BLaER1 (cell line): ENCODE data around the gene UNC5B.

Experiments
- H3K27ac ChIP-seq: shearing (Covaris generic); formaldehyde crosslinking; 2 replicates; pipeline ENCODE4 v1.8.1; 2022
- H3K27me3 ChIP-seq: shearing (Covaris generic); formaldehyde crosslinking; 2 replicates; pipeline ENCODE4 v1.8.1; 2022
- H3K36me3 ChIP-seq: shearing (Covaris generic); formaldehyde crosslinking; 2 replicates; pipeline ENCODE4 v1.8.1; 2022
- H3K4me1 ChIP-seq: shearing (Covaris generic); formaldehyde crosslinking; 2 replicates; pipeline ENCODE4 v1.8.1; 2022
- H3K4me2 ChIP-seq: shearing (Covaris generic); formaldehyde crosslinking; 2 replicates; pipeline ENCODE4 v1.8.1; 2022
- H3K4me3 ChIP-seq: shearing (Covaris generic); formaldehyde crosslinking; 2 replicates; pipeline ENCODE4 v1.8.1; 2022
- H3K9ac ChIP-seq: shearing (Covaris generic); formaldehyde crosslinking; 2 replicates; pipeline ENCODE4 v1.8.1; 2022
- H3K9me3 ChIP-seq: shearing (Covaris generic); formaldehyde crosslinking; 2 replicates; pipeline ENCODE4 v1.8.1; 2022
- H4K20me1 ChIP-seq: shearing (Covaris generic); formaldehyde crosslinking; 2 replicates; pipeline ENCODE4 v1.8.1; 2022
- Cebpa-rat ChIP-seq: shearing (Covaris generic); IDR thresholded peaks from 2 replicates; pipeline ENCODE4 v1.8.1; 2022

The UNC5B gene

DNA sequence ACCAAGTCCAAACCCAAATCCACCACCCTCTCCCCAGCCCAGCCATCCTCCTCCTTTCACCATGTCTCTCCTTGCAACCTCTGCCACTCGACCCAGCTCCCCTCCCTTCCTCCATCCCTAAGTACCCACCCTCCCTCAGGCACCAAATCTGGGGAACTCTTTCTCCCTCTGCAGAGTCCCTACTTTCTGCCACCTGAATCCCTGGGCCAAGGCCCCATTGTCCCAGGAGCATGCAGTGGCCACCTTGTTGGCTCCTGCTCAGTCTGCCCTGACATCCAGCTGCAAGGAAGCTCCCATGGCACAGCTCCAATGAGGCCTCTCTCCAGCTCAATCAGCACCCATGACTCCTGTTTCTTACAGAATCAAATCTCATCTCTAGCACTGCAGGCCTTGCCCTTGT lies 5.5 kb upstream of the UNC5B start:
- H3K4me3 ChIP-seq = no peak overlapping the region
- no peaks in the 10 kb centered on the region for H3K9me3 ChIP-seq
- peaks cover 3% of the 10 kb centered on the region; the same call in 1 of the 2 replicates for H3K4me1 ChIP-seq
- H3K27ac ChIP-seq = no peak overlapping the region
- no peaks in the 10 kb centered on the region; the same call in 1 of the 2 replicates for H4K20me1 ChIP-seq
- no peak overlapping the region for H3K9ac ChIP-seq
- H3K27me3 ChIP-seq = peaks cover 30% of the 10 kb centered on the region
- TF ChIP-seq Cebpa-rat = no peak
- no peak overlapping the region for H3K4me2 ChIP-seq
- H3K36me3 ChIP-seq = no peaks in the 10 kb centered on the region

DNA sequence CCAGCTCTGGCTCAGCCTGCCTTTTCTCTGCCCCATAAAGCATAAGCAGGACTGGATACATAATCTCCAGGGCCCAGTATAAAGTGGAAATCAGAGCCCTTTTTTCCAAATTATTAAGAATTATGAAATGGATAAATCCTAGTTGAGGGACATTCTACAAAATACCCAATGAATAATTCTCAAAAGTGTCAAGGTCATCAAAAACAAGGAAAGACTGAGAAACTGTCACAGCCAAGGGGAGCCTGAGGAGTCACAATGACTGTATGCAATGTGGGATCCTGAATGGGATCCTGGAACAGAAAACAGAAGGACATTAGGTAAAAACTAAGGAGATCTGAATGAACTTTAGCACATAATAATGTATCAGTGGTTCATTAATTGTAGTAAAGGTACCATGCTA lies 4.8 kb upstream of the UNC5B start:
- H3K9ac ChIP-seq = no peak overlapping the region
- H3K27me3 ChIP-seq = peaks cover 36% of the 10 kb centered on the region
- no peak overlapping the region for H3K4me2 ChIP-seq
- H3K9me3 ChIP-seq = no peaks in the 10 kb centered on the region
- no peak overlapping the region for H3K4me3 ChIP-seq
- H4K20me1 ChIP-seq = no peaks in the 10 kb centered on the region; the same call in 1 of the 2 replicates
- no peak for TF ChIP-seq Cebpa-rat
- no peaks in the 10 kb centered on the region for H3K36me3 ChIP-seq
- H3K27ac ChIP-seq = no peak overlapping the region
- peaks cover 6% of the 10 kb centered on the region; the same call in 1 of the 2 replicates for H3K4me1 ChIP-seq

DNA sequence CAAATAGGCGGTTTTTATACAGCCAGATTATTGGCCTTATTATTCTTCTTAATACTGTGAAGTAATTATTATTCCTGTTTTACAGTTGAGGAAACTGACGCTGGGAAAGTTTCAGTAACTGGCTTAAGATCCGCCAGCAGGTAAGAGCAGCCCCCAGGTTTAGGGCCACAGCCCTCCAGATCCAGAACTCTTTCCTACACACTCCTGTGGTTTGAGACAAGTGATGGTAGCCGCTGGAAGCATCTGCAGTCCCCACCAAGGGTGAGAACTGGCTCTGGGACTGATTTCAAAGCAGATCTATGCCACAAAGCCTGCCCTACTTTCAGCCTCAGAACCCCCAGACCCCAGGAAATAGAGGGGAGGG lies 3.0 kb upstream of the UNC5B start:
- Histone ChIP-seq H3K4me2 (no peak overlapping the region), H3K27me3 (peaks cover 54% of the 10 kb centered on the region), H3K36me3 (no peaks in the 10 kb centered on the region), H3K9ac (no peak overlapping the region), H4K20me1 (peaks cover 16% of the 10 kb centered on the region), H3K9me3 (no peaks in the 10 kb centered on the region), H3K27ac (no peak overlapping the region), H3K4me3 (no peak overlapping the region), H3K4me1 (peaks cover 20% of the 10 kb centered on the region)
- TF ChIP-seq Cebpa-rat = no peak

DNA sequence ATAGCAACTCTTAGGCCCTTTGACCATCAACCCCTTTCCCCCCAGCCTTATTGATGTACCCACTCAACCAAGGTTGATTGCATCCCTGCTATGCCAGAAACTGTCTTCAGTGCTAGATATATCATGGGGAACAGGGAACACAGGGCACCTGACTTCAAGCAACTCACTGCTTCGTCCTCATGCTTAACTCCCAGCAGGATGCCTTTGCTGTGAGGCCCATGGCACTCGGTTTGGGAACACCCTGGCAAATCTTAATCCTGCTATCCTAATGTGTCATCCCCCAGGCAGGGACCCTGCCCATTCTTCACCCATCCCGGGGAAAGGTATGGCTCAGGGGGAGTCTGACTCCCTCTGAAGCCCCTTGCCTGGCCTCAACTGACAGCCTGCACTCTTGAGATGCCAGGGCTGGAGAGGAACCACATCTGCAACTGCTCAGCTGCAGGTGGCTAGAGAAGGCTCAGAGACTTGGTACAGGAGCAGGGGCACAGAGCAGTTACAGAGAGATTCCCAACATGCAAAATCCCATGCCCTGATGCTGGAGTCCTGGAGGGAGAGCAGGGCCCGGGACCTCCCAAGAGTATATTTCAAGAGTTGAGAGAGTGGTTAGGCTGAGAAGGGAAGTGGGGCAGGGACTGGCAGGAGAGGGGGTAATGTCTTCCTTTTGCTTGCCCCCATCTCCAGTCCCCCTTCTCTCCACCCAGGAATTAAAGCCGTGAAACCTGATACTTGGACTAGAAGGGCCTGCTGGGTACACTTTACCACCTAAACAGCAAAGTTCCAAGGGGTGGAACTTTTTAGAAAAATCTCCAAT lies 2.4 kb upstream of the UNC5B start:
- TF ChIP-seq Cebpa-rat = no peak
- peaks cover 17% of the 10 kb centered on the region for H4K20me1 ChIP-seq
- H3K27me3 ChIP-seq = peaks cover 60% of the 10 kb centered on the region
- H3K9me3 ChIP-seq = no peaks in the 10 kb centered on the region
- H3K27ac ChIP-seq = no peak overlapping the region
- H3K9ac ChIP-seq = no peak overlapping the region
- no peaks in the 10 kb centered on the region for H3K36me3 ChIP-seq
- H3K4me2 ChIP-seq = no peak overlapping the region
- H3K4me1 ChIP-seq = peaks cover 20% of the 10 kb centered on the region
- no peak overlapping the region for H3K4me3 ChIP-seq

DNA sequence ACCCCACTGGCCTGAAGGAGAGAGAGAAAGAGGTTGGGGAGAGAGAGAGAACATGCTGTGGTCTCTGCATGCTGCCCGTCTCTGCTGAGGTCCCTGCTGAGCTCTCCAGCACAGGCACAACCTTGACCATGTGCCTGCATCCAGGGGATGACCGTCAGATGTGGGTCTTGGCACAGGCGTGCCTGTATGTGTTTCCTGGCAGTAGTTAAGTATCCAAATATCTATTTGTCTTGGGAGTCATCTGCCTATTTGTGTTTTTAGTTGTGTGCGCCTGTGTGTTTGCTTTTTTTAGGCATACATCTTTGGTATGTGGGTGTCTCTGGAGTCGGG lies 1.9 kb upstream of the UNC5B start:
- Histone ChIP-seq H3K27ac (no peak overlapping the region), H3K9me3 (no peaks in the 10 kb centered on the region), H3K36me3 (no peaks in the 10 kb centered on the region), H3K4me2 (no peak overlapping the region), H3K9ac (no peak overlapping the region), H3K4me1 (peaks cover 20% of the 10 kb centered on the region), H3K27me3 (peaks cover 65% of the 10 kb centered on the region), H4K20me1 (peaks cover 20% of the 10 kb centered on the region), H3K4me3 (no peak overlapping the region)
- TF ChIP-seq Cebpa-rat = no peak

DNA sequence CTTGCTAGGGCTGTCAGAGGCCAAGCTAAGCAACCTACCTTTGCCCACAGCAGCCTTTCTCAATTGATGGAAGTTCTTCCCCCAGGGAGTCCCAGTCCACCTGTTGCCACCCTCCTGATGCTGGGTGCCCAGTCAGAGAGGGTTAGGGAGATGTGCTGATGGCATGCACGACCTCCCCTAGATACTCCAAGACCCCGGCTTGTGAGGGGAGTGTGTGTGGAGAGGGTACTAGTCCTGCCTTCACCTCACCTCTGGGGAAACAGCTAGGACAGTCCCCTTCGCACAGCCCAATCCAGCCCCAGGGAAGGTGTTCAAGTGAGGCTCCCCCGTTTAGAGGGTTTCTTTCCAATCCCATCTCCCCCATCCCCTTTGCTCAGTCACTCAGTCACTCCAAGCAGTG lies 1.3 kb upstream of the UNC5B start:
- Histone ChIP-seq H3K9me3 (no peaks in the 10 kb centered on the region), H3K4me1 (peaks cover 20% of the 10 kb centered on the region), H3K27me3 (peaks cover 71% of the 10 kb centered on the region), H4K20me1 (peaks cover 25% of the 10 kb centered on the region), H3K27ac (no peak overlapping the region), H3K4me3 (no peak overlapping the region), H3K36me3 (no peaks in the 10 kb centered on the region), H3K9ac (no peak overlapping the region), H3K4me2 (no peak overlapping the region)
- TF ChIP-seq Cebpa-rat = no peak

DNA sequence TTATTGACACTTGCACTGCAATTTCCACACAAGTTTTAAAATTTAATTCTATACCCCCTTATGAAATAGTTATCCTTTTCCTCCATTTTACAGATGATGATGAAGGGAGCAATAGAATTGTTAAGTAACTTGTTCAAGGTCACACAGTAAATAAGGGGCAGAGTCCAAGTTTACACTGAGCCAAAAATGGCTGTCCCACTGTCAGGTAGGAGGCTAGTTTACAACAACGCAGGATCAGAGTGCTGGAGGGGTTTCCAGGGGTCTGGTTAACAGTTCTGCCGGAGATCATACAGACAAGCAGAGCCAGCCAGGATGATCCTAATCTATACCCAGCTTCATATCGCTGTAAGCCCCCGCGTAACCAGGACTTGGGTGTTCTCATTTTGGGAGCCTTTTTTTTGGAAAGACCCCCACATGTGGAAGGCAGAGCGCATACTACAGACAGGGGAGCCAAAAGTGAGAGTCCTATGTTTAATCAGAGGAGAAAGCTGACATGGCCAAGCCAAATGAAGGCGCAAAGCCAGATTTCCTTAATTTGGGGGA lies 524 bp upstream of the UNC5B start:
- TF ChIP-seq Cebpa-rat = no peak
- Histone ChIP-seq H3K4me2 (peak overlapping the region; percentile 98), H3K4me3 (peak overlapping the region; percentile 71), H4K20me1 (peaks cover 33% of the 10 kb centered on the region), H3K27me3 (peaks cover 79% of the 10 kb centered on the region), H3K27ac (no peak overlapping the region), H3K4me1 (peaks cover 28% of the 10 kb centered on the region), H3K9ac (0 out of 2 replicates have a peak overlapping the region, but pooled peaks have one; percentile 56), H3K36me3 (no peaks in the 10 kb centered on the region), H3K9me3 (no peaks in the 10 kb centered on the region)

DNA sequence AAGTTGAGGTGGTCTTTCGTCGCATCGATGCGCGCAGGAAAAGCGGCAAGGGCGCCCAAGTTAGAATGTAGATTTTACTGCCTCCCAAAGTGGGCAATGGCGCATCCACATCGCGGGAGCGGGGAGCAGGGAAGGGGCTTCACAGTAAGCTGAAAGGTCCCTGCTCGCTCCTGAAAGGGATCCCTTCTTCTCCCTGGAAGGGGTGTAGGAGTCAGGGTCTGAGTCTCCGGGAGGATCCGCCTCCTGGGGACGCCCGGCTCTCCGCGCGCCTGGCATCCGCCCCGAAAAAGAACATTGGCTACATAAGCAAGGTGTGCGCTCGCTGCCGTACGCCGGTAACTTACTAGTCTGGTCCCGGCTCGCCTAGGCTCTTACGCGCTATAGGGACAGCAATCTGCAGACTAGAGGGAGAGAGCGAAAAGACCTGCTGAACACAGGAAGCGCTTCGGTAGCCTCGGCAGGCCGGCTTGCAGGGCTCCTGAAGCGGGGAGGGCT lies 804 bp downstream of the UNC5B start:
- Histone ChIP-seq H3K9ac (peak overlapping the region; percentile 58), H3K4me1 (peaks cover 33% of the 10 kb centered on the region), H3K36me3 (no peaks in the 10 kb centered on the region), H3K27me3 (peaks cover 92% of the 10 kb centered on the region), H4K20me1 (peaks cover 34% of the 10 kb centered on the region), H3K4me2 (peak overlapping the region; percentile 98), H3K4me3 (peak overlapping the region; percentile 71), H3K9me3 (no peaks in the 10 kb centered on the region), H3K27ac (no peak overlapping the region)
- TF ChIP-seq Cebpa-rat = no peak

DNA sequence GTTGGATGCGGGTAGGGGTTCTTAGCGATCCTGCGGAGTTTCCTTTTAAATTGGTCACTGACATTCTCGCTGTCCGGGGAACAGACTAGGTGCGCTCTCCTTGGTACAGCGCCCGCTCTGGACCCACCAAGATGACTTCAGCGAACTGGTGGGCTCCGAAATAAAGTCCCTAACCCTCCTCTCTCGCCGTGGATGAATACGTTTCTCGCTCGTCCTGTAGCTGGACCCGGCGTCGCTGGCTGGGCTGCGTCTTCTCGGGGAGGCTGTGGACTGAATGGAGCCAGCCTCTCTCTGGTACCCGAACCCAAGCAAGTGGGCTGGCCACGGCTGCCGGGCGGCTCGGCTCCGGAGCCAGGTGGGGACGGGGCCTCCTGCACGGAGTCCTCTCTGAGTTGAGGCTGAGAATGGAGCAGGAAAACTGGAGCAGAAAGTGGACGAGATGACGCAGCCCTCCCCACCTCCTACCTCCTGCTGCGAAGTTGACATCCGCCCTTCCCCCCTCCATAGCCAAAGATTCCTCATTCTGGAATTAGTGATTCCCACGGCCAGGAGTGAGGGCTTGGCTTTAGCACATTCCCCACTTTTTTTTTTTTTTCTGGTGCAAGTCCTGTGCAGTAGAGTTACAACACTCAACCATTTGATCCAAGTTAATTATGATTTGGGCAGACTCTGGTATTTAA lies 1.5 kb downstream of the UNC5B start:
- Histone ChIP-seq H4K20me1 (peaks cover 41% of the 10 kb centered on the region), H3K27ac (no peak overlapping the region), H3K9ac (no peak overlapping the region), H3K27me3 (peaks cover 99% of the 10 kb centered on the region), H3K4me2 (peak overlapping the region; percentile 98; the same call in 1 of the 2 replicates), H3K4me1 (peaks cover 33% of the 10 kb centered on the region), H3K9me3 (no peaks in the 10 kb centered on the region), H3K36me3 (no peaks in the 10 kb centered on the region), H3K4me3 (peak overlapping the region; percentile 71)
- no peak for TF ChIP-seq Cebpa-rat
